GM19193 (cell line): ENCODE measurements around the gene FLT3.

Experiments used
- POLR2A ChIP-seq: IDR thresholded peaks from 4 replicates; pipeline ENCODE4 v1.6.1; 2011; ENCODE audit not compliant: insufficient read depth, insufficient read length; ENCODE audit errors: extremely low read depth

The FLT3 gene

GRCh38 chr13:27973961-27974662 lies 126.3 kb downstream of the FLT3 start:
- TF ChIP-seq POLR2A, result no peak

GRCh38 chr13:27973291-27973690 lies 127.1 kb downstream of the FLT3 start:
- no peak for TF ChIP-seq POLR2A

- TF ChIP-seq POLR2A, result no peak
Observed at GRCh38 chr13:27972478-27972820, 127.9 kb downstream of the FLT3 start.

GRCh38 chr13:27971776-27972477 lies 128.4 kb downstream of the FLT3 start:
- TF ChIP-seq POLR2A, result no peak

- TF ChIP-seq POLR2A, result no peak
Observed at GRCh38 chr13:27971236-27971645, 129.1 kb downstream of the FLT3 start.

- TF ChIP-seq POLR2A, result no peak
Observed at GRCh38 chr13:27970382-27971235, 129.8 kb downstream of the FLT3 start.

GRCh38 chr13:27969866-27970229 lies 130.5 kb downstream of the FLT3 start:
- TF ChIP-seq POLR2A, result no peak

- no peak for TF ChIP-seq POLR2A
Observed at GRCh38 chr13:27969082-27969865, 131.1 kb downstream of the FLT3 start, which contains the start of gene CDX2. Gene CDX2 (minus strand): TSS chr13:27969315. CDS start chr13:27969006, 309 bp downstream.

GRCh38 chr13:27968316-27969081 lies 131.9 kb downstream of the FLT3 start:
- no peak for TF ChIP-seq POLR2A

GRCh38 chr13:27967736-27968315 lies 132.6 kb downstream of the FLT3 start:
- no peak for TF ChIP-seq POLR2A

- TF ChIP-seq POLR2A, result no peak
Observed at GRCh38 chr13:27967203-27967735, 133.1 kb downstream of the FLT3 start.

- TF ChIP-seq POLR2A, result no peak
Observed at GRCh38 chr13:27966641-27967202, 133.7 kb downstream of the FLT3 start.
